Astrocyte (in vitro differentiated cells and primary cell): ENCODE results near the gene IBSP. TPM values are rescaled to one million over a fixed set of nuclear protein-coding genes. Genes with fewer than 3 reads are reported as not detected.
A peak's percentile ranks its signal among the peaks of the same experiment; 100 is the strongest.

Source experiments
- DNase-seq: peaks from one replicate; pipeline ENCODE4 v3.0.0-alpha.2; 2010; ENCODE audit warnings: low read depth
- FAIRE-seq: peaks from 2 replicates; lab custom pipeline; 2011; peaks lifted over from hg19 to GRCh38; lab: Jason Lieb, UNC
- H2AFZ ChIP-seq: 2 replicates; pipeline ENCODE4 v1.6.0; 2012; ENCODE audit warnings: low read depth, low read length, inconsistent platforms
- H3K27ac ChIP-seq: 2 replicates; pipeline ENCODE4 v1.5.1; 2011; ENCODE audit warnings: low read depth, low read length, inconsistent platforms
- H3K27me3 ChIP-seq: 2 replicates; pipeline ENCODE4 v1.6.0; 2011; ENCODE audit warnings: low read length, inconsistent platforms; ENCODE audit not compliant: insufficient read depth
- H3K36me3 ChIP-seq: 2 replicates; pipeline ENCODE4 v1.5.1; 2011; ENCODE audit warnings: low read length, inconsistent platforms; ENCODE audit not compliant: insufficient read depth
- H3K4me1 ChIP-seq: 2 replicates; pipeline ENCODE4 v1.5.1; 2011; ENCODE audit warnings: low read length, inconsistent platforms; ENCODE audit not compliant: insufficient read depth
- H3K4me2 ChIP-seq: 2 replicates; pipeline ENCODE4 v1.6.0; 2012; ENCODE audit warnings: low read length, inconsistent platforms
- H3K4me3 ChIP-seq: 2 replicates; pipeline ENCODE4 v1.5.1; 2011; ENCODE audit warnings: low read depth, mild to moderate bottlenecking, low read length, inconsistent platforms; ENCODE audit not compliant: insufficient read depth
- H3K79me2 ChIP-seq: 2 replicates; pipeline ENCODE4 v1.6.0; 2012; ENCODE audit warnings: mild to moderate bottlenecking, low read length, inconsistent platforms; ENCODE audit not compliant: insufficient read depth
- H3K9ac ChIP-seq: 2 replicates; pipeline ENCODE4 v1.6.0; 2012; ENCODE audit warnings: mild to moderate bottlenecking, low read length, inconsistent platforms
- H3K9me3 ChIP-seq: 2 replicates; pipeline ENCODE4 v1.5.1; 2012; ENCODE audit warnings: low read depth, mild to moderate bottlenecking, low read length, inconsistent platforms; ENCODE audit not compliant: insufficient read depth
- H4K20me1 ChIP-seq: 2 replicates; pipeline ENCODE4 v1.6.0; 2012; ENCODE audit warnings: low read length, inconsistent platforms; ENCODE audit not compliant: insufficient read depth
- H3K27ac Mint-ChIP-seq: one replicate; pipeline ENCODE4 v1.8.0; 2021; ENCODE audit warnings: mild to moderate bottlenecking, mixed read lengths; ENCODE audit not compliant: unreplicated experiment
- H3K27me3 Mint-ChIP-seq: one replicate; pipeline ENCODE4 v1.8.0; 2021; ENCODE audit warnings: low read depth, mixed read lengths; ENCODE audit not compliant: unreplicated experiment
- H3K36me3 Mint-ChIP-seq: one replicate; pipeline ENCODE4 v1.8.0; 2021; ENCODE audit warnings: low read depth, mixed read lengths; ENCODE audit not compliant: unreplicated experiment
- H3K4me1 Mint-ChIP-seq: one replicate; pipeline ENCODE4 v1.8.0; 2021; ENCODE audit warnings: low read depth, mixed read lengths; ENCODE audit not compliant: unreplicated experiment
- H3K4me3 Mint-ChIP-seq: one replicate; pipeline ENCODE4 v1.8.0; 2021; ENCODE audit warnings: mild to moderate bottlenecking, moderate library complexity, mixed read lengths; ENCODE audit not compliant: unreplicated experiment
- H3K9me3 Mint-ChIP-seq: one replicate; pipeline ENCODE4 v1.8.0; 2021; ENCODE audit warnings: mild to moderate bottlenecking, mixed read lengths; ENCODE audit not compliant: unreplicated experiment
- EZH2 ChIP-seq: IDR thresholded peaks from 2 replicates; pipeline ENCODE4 v1.6.1; 2012; ENCODE audit warnings: mild to moderate bottlenecking, low read length, inconsistent platforms; ENCODE audit not compliant: insufficient read depth
- total RNA-seq: library from RNA; stranded (reverse); gene quantifications from 2 replicates; pipeline ENCODE4 v1.2.1, GENCODE V29; 2021
- TF ChIP-seq, protein P1 (sequence below): IDR thresholded peaks from 2 replicates; pipeline ENCODE4 v1.5.1; 2011; ENCODE audit warnings: low read depth, mild to moderate bottlenecking, inconsistent platforms, low read length, moderate library complexity; ENCODE audit not compliant: insufficient read depth

IBSP gene
- total RNA-seq, 1 donor from 2014 or later, result not detected

DNA sequence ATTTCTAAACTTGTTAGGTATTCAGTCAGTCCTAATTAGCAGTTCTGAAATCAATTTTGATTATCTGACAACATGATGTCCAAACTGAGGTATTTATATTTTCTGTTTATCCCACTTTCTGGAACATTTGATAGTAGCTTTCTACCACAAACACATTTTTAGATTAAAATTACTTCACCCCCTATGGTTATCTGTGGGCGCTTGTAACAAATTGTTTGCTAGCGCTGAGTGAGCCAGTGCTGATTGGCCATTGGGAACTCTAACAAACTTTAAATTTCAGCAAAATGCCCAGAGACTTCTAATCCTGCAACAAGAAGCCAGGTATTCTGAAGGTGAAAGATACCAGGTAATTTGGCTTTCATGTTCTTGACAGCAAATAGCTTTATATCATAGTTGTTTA is 33.3 kb downstream of the IBSP start, which contains the start of gene MEPE:
TSS of gene MEPE (plus strand) at position 301 of the 400 bp plus-strand sequence. CDS start 1,746 bp downstream, outside the sequence.
- TF ChIP-seq EZH2, result no peak
- Mint-ChIP-seq H3K9me3 (peaks cover 3% of the 10 kb centered on the region), H3K27me3 (no peaks in the 10 kb centered on the region), H3K27ac (no peak within 1 kb of the TSS), H3K4me1 (peaks cover 12% of the 10 kb centered on the region), H3K4me3 (no peak within 1 kb of the TSS), H3K36me3 (no peaks in the 10 kb centered on the region)
- H3K4me1 ChIP-seq, result peaks cover 5% of the 10 kb centered on the region
- no peak within 1 kb of the TSS for H2AFZ ChIP-seq
- no peaks in the 10 kb centered on the region for H4K20me1 ChIP-seq
- no peaks in the 10 kb centered on the region for H3K79me2 ChIP-seq
- no peak within 1 kb of the TSS for H3K9ac ChIP-seq
- no peaks in the 10 kb centered on the region for H3K9me3 ChIP-seq
- H3K36me3 ChIP-seq, result no peaks in the 10 kb centered on the region
- no peak for DNase-seq
- no peaks in the 10 kb centered on the region for H3K27me3 ChIP-seq
- no peak for FAIRE-seq
- H3K4me3 ChIP-seq, result no peak within 1 kb of the TSS
- no peak within 1 kb of the TSS for H3K4me2 ChIP-seq
- H3K27ac ChIP-seq, result no peak within 1 kb of the TSS

DNA sequence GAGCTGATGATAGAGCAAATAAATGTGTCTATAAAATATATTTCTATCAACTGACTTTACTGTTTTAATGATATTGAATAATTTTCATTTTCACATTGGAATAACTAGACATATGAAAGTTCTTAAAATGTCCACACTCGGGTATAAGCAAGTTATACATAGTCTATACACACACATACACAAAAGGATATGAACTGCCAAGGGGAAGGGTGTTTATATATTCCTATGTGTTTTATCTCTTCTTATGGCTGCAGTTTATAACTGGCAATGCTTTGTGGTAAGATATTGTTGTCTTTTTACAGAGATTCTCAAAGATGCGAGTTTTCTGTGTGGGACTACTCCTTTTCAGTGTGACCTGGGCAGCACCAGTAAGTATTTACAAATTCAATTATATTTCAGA is 35.0 kb downstream of the IBSP start:
- H3K27me3 ChIP-seq, result no peaks in the 10 kb centered on the region
- no peak overlapping the region for H3K27ac ChIP-seq
- Mint-ChIP-seq H3K27ac (no peak overlapping the region), H3K9me3 (peaks cover 3% of the 10 kb centered on the region), H3K4me3 (no peak overlapping the region), H3K36me3 (no peaks in the 10 kb centered on the region), H3K4me1 (peaks cover 12% of the 10 kb centered on the region), H3K27me3 (no peaks in the 10 kb centered on the region)
- no peaks in the 10 kb centered on the region for H4K20me1 ChIP-seq
- no peak overlapping the region for H3K4me2 ChIP-seq
- FAIRE-seq (no peak), DNase-seq (no peak)
- no peaks in the 10 kb centered on the region for H3K9me3 ChIP-seq
- H3K4me3 ChIP-seq, result no peak overlapping the region
- H3K79me2 ChIP-seq, result no peaks in the 10 kb centered on the region
- H3K9ac ChIP-seq, result no peak overlapping the region
- TF ChIP-seq EZH2, result no peak
- TF ChIP-seq, protein P1, sequence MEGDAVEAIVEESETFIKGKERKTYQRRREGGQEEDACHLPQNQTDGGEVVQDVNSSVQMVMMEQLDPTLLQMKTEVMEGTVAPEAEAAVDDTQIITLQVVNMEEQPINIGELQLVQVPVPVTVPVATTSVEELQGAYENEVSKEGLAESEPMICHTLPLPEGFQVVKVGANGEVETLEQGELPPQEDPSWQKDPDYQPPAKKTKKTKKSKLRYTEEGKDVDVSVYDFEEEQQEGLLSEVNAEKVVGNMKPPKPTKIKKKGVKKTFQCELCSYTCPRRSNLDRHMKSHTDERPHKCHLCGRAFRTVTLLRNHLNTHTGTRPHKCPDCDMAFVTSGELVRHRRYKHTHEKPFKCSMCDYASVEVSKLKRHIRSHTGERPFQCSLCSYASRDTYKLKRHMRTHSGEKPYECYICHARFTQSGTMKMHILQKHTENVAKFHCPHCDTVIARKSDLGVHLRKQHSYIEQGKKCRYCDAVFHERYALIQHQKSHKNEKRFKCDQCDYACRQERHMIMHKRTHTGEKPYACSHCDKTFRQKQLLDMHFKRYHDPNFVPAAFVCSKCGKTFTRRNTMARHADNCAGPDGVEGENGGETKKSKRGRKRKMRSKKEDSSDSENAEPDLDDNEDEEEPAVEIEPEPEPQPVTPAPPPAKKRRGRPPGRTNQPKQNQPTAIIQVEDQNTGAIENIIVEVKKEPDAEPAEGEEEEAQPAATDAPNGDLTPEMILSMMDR, result no peak
- peaks cover 5% of the 10 kb centered on the region for H3K4me1 ChIP-seq
- no peaks in the 10 kb centered on the region for H3K36me3 ChIP-seq
- H2AFZ ChIP-seq, result no peak overlapping the region

DNA sequence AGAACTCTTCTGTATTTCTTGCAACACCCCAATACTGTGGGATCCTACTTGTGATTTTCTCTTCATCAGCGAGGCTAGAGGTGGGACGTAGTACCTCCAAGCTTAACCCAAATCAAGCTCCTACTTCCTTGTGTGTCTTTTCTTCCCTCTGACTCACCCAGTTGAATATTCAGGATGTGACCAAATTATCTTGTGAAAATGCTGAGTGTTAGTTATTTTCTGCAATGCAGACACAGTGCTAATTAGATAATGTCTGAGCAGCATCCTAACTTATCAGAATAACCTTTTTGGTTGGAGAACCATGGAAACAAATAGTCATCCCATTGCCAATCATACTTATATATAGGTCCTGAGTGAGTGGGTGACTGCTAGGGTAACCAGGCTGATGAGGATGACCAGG is 35.8 kb downstream of the IBSP start:
- no peak overlapping the region for H3K9ac ChIP-seq
- no peak for DNase-seq
- H4K20me1 ChIP-seq, result no peaks in the 10 kb centered on the region
- H3K4me3 Mint-ChIP-seq, result no peak overlapping the region
- peaks cover 5% of the 10 kb centered on the region for H3K4me1 ChIP-seq
- H3K4me3 ChIP-seq, result no peak overlapping the region
- no peak overlapping the region for H2AFZ ChIP-seq
- no peaks in the 10 kb centered on the region for H3K9me3 ChIP-seq
- no peak overlapping the region for H3K27ac ChIP-seq
- no peak overlapping the region for H3K4me2 ChIP-seq
- FAIRE-seq, result no peak
- H3K9me3 Mint-ChIP-seq, result peaks cover 3% of the 10 kb centered on the region
- no peaks in the 10 kb centered on the region for H3K36me3 Mint-ChIP-seq
- no peak for TF ChIP-seq EZH2
- TF ChIP-seq, protein P1, result no peak
- H3K4me1 Mint-ChIP-seq, result peaks cover 12% of the 10 kb centered on the region
- no peaks in the 10 kb centered on the region for H3K27me3 Mint-ChIP-seq
- no peaks in the 10 kb centered on the region for H3K36me3 ChIP-seq
- H3K27me3 ChIP-seq, result no peaks in the 10 kb centered on the region
- H3K79me2 ChIP-seq, result no peaks in the 10 kb centered on the region
- H3K27ac Mint-ChIP-seq, result peak overlapping the region; percentile 48
